GM19035 (cell line): ENCODE measurements around the gene PLEKHM2.
"Not testable (repeated sequence)": the region's sequence is repeated elsewhere in the genome, so short reads cannot be mapped to it uniquely, and the experiment has no call there.

ENCODE experiments used
- ATAC-seq: cut with Tn5 transposase; IDR thresholded peaks from one replicate; pipeline ENCODE4 v1.9.1; 2021; ENCODE audit not compliant: unreplicated experiment

Gene PLEKHM2, protein sequence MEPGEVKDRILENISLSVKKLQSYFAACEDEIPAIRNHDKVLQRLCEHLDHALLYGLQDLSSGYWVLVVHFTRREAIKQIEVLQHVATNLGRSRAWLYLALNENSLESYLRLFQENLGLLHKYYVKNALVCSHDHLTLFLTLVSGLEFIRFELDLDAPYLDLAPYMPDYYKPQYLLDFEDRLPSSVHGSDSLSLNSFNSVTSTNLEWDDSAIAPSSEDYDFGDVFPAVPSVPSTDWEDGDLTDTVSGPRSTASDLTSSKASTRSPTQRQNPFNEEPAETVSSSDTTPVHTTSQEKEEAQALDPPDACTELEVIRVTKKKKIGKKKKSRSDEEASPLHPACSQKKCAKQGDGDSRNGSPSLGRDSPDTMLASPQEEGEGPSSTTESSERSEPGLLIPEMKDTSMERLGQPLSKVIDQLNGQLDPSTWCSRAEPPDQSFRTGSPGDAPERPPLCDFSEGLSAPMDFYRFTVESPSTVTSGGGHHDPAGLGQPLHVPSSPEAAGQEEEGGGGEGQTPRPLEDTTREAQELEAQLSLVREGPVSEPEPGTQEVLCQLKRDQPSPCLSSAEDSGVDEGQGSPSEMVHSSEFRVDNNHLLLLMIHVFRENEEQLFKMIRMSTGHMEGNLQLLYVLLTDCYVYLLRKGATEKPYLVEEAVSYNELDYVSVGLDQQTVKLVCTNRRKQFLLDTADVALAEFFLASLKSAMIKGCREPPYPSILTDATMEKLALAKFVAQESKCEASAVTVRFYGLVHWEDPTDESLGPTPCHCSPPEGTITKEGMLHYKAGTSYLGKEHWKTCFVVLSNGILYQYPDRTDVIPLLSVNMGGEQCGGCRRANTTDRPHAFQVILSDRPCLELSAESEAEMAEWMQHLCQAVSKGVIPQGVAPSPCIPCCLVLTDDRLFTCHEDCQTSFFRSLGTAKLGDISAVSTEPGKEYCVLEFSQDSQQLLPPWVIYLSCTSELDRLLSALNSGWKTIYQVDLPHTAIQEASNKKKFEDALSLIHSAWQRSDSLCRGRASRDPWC

DNA sequence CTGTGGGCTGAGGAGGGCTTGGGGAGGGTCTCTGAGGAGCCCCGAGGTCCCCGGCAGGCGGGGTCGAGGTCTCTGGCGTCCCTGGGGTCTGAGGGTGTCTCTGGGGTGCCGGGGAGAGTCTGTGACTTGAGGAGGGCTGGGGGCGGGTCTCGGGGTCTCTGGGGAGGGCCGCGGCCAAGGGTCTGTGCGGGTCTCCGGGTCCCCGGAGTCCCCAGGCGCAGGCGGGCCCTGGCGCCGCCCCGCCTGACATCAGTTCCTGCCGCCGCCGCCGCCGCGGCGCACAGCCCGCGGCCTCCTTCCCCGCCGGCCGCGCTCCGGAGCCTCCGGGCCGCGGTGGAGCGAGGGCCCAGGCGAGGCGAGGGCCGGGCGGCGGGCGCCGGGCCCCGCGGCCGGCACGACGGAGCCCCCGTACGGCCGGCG lies at the start of gene PLEKHM2:
Gene PLEKHM2, plus strand, starts transcription at position 279 of the 420 bp plus-strand sequence. CDS start 239 bp downstream, outside the sequence.
- no peak for ATAC-seq

DNA sequence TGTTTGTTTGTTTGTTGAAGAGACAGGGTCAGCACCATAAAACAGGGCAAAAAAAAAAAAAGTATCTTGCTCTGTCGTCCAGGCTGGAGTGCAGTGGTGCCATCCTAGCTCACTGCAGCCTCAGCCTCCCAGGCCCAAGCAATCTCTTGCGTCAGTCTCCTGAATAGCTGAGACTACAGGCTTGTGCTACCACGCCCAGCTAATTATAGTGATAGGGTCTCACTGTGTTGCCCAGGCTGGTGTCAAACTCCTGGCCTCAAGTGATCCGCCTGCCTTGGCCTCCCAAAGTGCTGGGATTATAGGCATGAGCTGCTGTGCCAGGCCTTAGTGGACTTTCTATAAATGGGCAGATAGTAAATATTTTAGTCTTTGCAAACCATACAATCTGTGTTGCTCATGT lies 47.7 kb upstream of the PLEKHM2 start:
- ATAC-seq: no peak

DNA sequence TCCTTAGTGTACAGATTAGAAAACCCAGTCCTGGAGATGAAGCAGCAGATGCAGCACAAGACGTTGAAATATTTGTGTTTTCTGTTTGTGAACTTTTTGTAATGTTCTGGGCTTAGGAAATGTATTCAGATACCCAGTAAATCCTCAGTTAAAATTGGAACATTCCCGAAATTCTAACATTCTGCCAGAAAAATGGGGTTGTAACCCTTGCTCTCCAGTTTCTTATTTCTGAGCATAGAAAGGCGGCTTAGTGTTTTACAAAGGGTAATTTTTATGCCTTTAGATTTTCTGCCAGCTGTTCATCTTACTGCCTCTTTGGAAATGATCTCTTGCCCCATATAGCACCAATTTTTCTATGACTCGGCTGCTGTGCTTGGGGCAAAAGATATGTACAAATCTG lies 46.3 kb upstream of the PLEKHM2 start:
- ATAC-seq: no peak

DNA sequence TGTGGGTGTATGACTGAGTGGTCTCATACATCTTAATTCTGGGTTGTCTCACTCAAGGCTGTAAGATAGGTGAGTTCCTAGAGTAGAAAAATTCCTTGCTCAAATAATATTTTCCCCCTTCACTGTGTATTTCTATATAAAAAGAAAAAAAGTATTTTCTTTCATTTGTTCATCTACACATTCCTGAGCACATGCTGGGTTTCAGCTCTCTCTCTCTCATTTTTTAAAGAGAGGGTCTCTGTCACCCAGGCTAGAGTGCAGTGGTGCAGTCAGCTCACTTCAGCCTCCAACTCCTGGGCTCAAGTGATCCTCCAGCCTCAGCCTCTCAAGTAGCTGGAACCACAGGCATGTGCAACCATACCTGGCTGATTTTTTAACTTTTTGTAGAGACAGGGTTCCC lies 44.9 kb upstream of the PLEKHM2 start:
- no peak for ATAC-seq

DNA sequence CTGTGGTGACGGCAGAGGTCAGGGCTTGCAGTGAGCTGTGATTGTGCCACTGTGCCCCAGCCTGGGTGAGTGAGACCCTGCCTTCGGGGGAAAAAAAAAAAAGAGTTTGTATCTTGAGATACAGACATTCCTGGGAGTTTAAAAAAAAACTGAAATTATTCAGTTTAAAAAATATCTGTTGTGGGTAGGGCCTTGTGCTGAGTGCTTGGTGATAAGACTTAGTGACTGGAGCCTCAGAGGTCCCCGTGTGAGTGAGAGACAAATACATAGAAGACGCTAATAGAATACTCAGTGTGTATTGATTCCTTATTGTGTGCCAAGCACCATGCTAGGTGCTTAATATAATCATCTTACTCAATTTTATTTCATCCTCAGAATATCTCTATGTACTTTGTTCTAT lies 44.2 kb upstream of the PLEKHM2 start:
- ATAC-seq: no peak

DNA sequence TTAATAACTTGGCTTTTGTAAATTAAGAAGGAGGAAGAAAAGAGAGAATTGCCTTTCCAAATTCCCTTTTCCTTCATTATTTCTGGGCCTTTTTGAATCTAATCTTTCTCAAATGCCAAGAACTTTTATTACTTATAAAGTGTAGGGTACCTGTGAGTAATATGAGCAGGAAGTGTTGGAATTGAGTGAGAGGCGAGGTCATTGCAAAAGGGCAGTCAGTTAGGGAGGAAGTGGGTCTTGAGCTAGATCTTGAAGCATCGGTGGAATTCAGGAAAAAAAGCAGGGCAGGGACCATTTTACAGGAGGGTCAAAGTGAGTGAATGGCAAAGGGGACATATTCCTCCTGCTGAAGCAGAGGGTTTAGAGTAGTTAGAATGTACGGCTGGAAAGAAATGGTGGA lies 43.5 kb upstream of the PLEKHM2 start:
- no peak for ATAC-seq

DNA sequence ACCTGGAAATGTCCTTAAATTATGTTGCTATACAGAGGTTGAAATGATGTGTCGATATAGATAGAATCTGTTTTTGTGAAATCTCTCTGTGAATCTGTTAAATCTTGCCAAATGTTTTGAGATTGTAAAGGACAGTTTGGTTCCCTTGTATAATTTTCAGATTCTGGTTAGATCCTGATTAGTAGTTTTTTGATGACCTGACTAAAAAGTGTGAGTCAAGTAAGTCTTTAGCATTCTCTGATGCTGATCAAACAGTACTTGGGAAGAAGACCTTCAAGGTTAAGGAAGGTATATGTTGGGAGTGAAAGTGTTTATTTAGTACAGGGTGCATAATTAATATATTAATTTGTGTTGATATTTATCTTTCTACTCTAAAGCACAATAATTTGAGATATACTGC lies 34.2 kb upstream of the PLEKHM2 start:
- no peak for ATAC-seq

DNA sequence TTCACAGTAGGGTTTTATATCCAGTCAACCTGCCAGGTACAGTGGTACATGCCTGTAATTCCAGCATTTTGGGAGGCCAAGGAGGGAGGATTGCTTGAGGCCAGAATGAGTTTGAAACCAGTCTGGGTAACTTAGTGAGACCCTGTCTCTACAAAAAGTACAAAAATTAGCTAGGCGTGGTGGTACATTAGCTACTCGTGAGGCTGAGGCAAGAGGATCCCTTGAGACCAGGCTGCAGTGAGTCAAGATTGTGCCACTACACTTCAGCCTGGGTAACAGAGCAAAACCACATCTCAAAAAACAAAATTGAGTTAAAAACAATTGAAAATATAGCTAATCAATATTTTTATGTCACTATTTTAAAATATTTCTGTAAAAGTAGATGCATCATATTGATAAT lies 33.7 kb upstream of the PLEKHM2 start:
- no peak for ATAC-seq

DNA sequence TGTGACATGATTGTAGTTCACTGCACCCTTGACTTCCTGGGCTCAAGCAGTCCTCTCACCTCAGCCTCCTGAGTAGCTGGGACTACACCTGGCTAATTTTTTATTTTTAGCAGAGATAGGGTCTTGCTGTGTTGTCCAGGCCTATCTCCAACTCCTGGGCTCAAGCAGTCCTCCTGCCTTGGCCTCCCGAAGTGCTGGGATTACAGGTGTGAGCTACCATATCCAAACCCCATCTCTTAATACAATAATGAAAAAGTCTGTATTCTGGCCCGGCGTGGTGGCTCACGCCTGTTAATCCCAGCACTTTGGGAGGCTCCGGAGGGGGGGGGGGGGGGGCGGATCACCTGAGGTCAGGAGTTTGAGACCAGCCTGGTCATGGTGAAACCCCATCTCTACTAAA lies 32.0 kb upstream of the PLEKHM2 start:
- ATAC-seq: not testable (repeated sequence)

DNA sequence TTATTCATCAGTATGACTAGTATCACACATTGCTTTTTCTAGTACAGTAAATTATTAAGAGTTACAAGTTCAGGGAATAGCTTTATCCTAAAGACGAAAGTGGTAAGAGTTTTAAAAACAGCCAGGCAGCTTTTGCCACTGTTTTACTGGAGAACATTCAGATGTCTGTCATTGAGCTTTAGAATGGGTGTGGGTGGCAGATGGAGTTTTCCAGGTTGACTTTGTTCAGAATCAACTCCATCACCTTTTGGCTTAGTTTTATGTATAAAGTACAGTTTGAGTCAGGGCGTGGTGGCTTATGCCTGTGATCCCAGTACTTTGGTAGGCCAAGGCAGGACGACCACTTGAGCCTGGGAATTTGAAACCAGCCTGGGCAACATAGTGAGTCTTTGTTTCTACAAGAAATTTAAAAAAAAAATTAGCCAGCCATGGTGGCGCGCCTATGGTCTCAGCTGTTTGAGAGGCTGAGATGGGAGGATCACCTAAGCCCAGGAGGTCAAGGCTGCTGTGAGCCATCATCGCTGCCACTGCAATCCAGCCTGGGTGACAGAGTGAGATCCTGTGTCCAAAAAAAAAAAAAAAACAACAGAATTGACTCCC lies 29.9 kb upstream of the PLEKHM2 start:
- ATAC-seq: no peak

DNA sequence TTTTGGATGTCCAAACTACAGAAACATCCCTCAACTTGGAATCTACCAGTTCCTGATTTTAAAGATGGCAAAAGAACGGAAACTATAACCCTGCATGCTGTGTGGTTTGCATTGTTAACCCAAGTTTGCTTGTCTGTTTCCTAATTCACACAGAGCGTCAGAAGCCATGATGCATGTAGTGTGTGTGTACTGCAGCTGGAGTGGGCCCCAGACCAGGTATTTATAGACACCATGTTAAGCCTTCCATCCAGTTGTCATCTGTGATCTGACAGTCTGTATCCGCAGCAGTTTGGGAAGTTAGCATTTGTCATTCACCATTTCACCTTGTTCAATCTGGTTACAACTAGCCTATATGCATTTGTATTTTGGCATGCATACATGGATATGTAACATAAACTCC lies 27.7 kb upstream of the PLEKHM2 start:
- no peak for ATAC-seq

DNA sequence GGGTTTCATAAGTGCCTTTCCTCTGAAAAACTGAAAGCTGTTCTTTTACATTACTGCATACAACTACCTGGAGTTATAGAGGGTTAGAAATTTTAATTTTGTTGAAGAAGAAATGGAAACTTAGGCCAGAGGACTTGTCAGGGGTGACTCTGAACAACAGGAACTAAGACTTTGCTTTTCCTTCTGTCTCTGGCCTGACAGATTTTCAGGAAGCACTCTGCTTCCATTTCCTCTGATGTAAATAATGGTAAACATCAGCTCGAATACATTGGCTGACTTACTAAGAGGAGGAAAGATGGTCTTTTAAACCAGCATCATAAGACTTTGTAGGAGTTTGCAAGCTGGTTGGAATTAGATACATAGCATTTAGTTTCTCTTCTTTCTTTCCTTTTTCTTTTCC lies 27.1 kb upstream of the PLEKHM2 start:
- no peak for ATAC-seq

DNA sequence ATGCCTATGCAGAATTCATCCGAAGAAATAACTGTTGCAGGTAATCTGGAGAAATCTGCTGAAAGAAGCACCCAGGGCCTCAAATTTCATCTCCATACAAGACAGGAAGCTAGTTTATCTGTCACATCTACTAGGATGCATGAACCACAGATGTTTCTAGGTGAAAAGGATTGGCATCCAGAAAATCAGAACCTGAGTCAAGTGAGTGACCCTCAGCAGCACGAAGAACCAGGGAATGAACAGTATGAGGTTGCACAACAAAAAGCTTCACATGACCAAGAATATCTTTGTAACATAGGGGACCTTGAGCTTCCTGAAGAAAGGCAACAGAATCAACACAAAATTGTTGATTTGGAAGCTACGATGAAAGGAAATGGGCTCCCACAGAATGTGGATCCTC lies 24.0 kb upstream of the PLEKHM2 start:
- no peak for ATAC-seq

DNA sequence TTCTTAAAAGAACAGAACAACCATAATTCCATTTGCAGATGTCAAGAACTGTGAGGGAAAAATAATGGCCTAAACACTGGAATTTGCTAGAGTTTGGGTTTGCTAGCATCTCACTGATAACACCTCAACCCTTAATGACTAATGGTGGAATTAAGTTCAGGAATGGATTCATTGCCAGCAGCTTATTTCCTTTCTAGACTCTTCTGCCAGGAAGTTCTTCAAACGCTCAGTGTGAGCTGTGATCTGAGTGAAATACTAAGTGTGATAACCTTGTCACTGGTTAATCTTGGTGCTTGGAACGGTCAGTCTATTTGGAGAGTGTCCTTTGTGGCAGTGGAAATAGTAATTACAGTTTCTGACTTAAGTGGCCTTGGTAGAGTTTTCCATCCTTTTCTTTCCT lies 21.6 kb upstream of the PLEKHM2 start:
- ATAC-seq: no peak

DNA sequence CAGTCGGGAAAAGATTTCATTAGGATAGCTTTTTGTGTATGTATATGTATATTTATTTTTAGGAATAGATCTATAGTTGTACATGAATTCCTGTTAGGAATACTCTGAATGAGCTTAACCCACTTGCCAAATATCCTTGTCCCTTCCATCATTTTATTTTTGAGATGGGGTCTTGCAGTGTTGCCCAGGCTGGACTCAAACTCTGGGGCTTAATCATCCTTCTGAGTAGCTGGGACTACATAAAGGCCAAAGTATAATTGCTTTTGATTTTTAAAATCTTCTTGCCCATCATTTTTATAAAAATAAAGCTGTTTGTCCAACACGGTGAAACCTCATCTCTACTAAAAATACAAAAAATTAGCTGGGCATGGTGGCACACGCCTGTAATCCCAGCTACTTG lies 20.2 kb upstream of the PLEKHM2 start:
- no peak for ATAC-seq

DNA sequence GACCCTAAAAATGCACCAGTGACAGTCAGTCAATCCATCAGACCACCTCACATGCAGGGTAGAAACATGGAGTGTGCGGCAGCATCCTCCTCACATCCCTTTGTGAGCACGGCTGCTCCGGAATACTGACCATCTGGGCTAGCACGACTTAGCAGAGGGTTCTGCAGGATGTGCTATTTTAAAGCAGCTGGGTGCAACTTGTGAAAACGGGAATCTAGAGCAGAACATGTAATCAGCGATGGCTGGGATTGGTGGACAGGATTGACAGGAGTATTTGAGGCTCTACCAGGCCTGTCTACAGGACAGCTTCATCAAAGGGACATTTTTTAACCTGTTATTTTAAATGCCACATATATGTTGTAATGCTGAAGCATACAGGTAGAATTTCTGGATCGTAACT lies 16.8 kb upstream of the PLEKHM2 start:
- ATAC-seq: no peak

DNA sequence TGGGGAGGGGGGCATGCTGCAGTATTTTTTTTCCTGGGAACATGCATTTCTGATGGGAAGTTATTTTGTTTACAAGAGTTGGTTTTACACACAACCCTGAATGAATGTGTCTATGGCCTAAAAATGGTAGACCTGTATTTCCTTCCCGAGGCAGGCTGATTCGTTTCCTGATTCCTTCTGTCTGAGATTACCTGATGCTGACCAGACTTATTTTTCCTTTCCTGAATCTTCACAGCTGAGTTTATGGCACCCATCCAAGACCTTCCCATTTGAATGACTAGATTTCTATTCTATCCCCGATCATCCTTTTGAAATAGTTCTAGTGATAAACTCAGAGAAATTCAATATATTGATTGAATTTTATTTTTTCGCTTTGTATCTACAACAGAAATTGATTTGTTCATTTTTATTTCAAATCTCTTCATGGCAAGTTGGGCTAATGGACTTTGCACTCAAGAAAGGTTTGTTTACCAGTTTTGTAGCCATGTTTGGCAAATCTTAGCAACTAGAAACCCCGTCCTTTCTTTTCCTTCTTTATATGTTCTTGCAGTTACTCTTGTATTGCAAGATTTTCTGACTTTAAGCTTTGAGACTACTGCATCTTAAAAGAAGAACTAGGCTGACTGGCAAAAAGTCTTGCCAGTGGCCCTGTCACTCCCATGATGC lies 15.9 kb upstream of the PLEKHM2 start:
- no peak for ATAC-seq

DNA sequence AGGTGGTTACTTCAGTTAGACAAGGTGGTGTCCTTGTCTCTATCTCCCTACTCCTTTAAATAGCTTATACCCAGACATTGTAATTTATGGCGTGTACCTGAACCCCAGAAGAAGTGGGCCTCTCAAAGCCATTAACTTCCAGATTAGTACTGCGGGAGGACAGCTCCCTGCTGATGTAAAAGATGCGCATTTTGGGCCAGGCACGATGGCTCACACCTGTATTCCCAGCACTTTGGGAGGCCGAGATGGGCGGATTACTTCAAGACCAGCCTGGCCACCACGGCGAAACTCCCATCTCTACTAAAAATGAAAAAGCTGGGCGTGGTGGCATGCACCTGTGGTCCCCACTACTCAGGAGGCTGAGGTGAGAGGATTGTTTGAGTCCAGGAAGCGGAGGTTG lies 15.0 kb upstream of the PLEKHM2 start:
- ATAC-seq: no peak

DNA sequence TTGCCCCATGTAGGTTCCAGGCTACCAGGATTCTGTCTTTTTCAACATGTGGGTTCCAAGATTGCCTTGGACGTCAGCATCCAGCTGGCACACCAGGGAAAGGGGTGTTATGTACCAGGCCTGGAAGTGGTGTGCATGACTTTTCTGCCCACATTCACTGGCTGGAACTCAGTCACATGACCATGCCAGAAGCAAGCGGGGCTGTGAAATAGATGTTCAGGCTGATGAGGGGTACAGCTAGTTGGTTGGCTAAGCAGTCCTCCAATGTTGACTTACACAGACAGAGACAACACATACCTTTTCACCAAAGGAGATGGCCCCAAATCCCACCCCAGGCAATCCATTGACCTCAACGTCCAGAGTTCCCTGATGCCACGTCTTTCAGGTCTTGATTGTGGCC lies 14.3 kb upstream of the PLEKHM2 start:
- ATAC-seq: no peak

DNA sequence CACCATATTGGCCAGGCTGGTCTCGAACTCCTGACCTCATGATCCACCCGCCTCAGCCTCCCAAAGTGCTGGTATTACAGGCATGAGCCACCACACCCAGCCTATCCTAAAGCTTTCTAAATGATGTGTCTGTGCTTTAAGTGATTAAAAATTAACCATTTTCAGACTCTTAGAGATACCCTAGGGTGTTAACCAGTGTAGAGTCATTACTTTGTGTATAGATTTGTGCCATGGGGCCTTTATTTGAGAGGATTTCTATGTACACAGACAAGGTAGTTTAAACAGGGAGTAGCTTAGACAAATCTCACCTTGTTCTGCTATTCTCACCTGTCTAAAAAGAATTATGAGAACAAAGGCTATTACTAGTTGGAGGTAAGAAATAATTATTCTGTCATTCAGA lies 12.7 kb upstream of the PLEKHM2 start:
- no peak for ATAC-seq
